ENCODE results near the gene BDH2.

Gene BDH2

DNA sequence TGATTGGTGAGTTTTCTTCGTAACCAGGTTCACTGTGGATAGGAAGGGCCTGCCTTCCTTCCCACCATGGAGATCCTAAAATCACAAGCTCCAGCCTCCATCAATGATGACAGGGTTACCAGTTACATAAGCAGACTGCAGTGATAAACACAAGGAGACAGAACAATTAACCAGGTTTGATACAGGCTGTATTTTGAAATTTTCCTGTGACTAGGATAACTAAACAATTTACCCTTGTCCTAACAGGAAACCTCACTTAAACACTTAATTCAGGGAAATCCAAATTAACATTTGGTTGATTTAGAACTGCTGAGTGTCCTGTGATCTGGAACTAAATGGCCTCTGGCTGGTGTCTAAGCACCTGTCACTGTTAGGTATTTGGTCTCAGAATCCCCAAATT lies 20.0 kb downstream of the BDH2 start:
- no peak for DNase-seq

- no peak for DNase-seq
These were observed 22.8 kb downstream of the BDH2 start, which contains the start of gene SLC9B2 for GRCh38 chr4:103076747-103077347. TSS of gene SLC9B2 (minus strand) at chr4:103076761. CDS start at chr4:103067550, 9,211 bp downstream.

DNA sequence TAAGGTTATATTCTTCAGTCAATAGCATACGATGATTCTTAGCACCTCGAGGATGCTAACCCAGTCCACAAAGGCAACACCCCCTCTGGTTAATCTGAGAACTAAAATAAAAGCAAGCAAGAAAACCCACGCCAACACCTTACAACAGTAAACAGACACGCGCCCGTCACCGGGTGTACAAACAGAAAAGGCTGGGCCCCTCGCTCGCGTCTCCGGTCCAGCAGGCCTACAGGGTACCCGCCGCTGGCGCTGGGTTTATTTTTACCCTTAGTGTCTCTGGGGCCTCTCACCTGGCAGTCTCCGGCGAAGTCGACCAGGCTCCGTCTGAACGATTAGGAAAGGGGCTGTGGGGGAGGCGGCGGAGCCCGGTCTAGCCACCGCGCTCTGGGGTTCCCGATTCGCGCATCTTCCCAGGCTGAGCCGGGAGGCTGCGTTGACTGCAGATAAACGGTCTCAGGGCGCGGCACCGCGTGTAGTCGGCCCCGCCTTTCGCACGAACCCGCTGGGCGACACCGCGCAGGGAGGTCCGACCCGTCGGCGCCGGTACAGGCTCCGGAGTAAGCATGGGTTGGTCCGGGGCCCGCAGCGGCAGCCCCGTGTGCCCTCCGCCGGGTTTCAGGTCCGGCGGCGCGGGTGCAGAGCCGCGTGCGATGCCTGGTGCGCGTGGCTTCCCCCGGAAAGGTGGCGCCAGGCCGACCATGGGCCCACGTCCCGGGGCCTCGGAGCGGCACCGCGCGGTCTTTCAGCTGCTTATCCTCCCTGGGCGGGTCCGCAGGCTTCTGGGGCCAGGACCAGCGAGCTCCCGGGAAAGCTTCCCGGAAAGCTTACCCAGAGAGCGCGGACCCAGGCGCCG lies 23.5 kb downstream of the BDH2 start:
- DNase-seq = no peak

- no peak for DNase-seq
These were observed 24.2 kb downstream of the BDH2 start for GRCh38 chr4:103075435-103075893.

DNA sequence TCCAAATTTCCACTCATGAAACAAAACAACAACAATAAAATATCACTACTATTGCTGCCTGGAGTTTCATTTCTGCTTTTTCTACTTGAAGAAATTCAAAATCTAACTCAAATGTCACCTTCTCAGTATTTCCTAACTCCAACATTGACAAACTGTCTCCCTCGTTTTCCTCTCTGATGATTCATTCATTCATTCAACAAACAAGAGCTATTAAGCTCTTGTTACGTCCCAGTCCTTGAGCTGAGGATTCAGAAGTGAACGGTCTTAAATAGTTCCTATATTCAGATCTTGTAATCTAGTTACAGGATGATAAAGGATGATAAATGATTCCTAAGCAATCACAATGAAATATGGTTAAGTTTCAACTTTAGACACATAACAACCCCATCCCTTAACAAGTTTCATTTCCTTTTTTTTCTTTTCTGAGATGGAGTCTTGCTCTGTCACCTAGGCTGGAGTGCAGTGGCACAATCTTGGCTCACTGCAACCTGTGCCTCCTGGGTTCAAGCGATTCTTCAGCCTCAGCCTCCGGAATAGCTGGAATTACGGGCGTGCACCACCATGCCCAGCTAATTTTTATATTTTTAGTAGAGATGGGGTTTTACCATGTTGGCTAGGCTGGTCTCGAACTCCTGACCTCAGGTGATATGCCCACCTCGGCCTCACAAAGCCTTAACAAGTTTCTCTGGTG lies 24.7 kb downstream of the BDH2 start:
- DNase-seq = no peak

GRCh38 chr4:103073792-103074438 lies 25.7 kb downstream of the BDH2 start:
- no peak for DNase-seq

DNA sequence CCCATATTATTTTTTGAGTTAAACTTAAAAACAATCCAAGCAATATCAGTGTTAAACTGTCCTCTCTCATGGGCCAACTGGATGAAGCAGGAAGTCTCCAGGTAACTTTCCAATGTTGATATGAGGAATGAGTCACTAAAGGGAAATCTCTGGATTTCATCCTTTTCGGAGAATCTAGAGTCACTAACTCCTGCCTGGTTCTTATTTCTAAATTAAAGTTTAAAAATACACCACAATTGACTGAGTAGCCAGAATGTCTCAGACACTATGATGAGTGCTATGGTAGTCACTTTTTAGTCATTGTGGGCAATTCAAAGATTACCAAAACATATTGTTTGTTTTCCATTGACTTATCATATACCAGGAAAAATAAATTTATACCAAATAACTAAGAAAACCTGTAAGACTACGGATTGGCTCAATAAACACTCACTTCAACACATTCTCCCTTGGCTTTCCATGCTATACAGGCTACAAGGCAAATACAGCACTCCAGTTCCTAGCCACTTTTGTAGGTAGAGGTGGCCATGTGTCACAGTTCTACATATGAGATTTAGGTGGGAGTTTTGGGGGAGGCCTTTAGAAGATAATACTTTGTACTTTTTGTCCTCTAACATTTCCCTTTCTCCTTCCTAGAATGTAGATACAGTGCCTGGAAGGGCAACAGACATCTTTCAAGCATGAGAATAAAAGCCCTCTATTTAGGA lies 31.6 kb downstream of the BDH2 start:
- no peak for DNase-seq

DNA sequence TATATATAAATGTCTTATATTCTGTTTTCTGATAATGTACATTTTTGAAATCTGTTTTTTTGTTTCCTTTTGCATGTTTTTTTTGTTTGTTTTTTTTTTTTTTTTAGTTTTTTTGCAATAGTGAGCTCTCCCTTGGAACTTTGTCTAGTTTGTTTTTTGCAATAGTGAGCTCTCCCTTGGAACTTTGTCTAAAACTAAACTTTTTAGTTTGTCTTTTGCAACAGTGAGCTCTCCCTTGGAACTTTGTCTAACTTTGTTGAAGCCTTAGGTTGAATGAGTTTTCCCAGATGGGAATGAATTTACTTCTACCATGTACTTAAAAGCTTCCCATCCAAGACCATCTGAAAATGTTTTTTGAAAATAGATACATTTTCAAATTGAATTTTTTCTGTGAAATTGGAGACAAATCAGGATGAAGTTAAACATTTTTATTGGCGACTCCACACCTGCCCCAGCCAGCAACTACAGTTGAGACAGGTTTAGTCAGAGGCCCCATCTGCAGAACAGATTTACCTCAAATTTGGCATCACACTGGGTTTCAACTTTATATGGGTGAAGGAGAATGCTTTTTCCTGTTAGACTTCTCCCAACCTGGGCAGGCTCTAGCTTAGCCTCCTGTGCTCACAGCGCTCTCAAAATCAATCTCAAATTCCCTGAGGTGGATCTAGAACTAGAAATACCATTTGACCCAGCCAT lies 39.0 kb downstream of the BDH2 start:
- no peak for DNase-seq

DNA sequence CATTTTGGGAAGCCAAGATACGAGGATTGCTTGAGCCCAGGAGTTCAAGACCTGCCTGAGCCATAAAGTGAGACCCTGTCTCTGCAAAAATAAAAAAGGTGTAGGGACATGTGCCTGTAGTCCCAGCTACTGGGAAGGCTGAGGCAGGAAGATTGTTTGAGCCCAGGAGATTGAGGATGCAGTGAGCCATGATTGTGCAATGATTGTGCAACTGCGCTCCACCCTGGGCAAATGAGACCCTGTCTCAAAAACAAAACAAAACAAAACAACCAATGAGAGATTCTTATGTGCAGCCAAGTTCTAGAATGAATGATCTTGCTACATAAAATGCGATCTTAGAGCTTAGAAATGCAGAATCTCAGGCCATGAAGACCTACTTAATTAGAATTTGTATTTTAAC lies 45.6 kb downstream of the BDH2 start:
- no peak for DNase-seq

- DNase-seq = no peak
These were observed 46.9 kb downstream of the BDH2 start for GRCh38 chr4:103052779-103053178.

DNA sequence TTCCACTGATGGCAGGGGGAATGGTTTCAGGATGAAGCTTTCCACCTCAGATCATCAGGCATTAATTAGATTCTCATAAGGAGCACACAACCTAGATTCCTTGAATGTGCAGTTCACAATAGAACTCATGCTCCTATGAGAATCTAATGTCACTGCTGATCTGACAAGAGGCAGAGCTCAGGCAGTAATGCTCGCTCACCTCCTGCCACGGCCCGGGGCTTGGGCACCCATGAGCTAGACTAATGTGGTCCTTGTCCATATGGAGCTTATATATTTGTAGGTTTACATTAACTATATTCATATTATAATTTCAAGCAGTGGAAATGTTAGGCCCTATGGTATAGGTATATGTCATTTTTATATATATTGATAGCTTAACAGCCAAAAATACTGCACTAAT lies 47.5 kb downstream of the BDH2 start:
- no peak for DNase-seq

GRCh38 chr4:103050736-103051436 lies 48.7 kb downstream of the BDH2 start:
- no peak for DNase-seq

DNA sequence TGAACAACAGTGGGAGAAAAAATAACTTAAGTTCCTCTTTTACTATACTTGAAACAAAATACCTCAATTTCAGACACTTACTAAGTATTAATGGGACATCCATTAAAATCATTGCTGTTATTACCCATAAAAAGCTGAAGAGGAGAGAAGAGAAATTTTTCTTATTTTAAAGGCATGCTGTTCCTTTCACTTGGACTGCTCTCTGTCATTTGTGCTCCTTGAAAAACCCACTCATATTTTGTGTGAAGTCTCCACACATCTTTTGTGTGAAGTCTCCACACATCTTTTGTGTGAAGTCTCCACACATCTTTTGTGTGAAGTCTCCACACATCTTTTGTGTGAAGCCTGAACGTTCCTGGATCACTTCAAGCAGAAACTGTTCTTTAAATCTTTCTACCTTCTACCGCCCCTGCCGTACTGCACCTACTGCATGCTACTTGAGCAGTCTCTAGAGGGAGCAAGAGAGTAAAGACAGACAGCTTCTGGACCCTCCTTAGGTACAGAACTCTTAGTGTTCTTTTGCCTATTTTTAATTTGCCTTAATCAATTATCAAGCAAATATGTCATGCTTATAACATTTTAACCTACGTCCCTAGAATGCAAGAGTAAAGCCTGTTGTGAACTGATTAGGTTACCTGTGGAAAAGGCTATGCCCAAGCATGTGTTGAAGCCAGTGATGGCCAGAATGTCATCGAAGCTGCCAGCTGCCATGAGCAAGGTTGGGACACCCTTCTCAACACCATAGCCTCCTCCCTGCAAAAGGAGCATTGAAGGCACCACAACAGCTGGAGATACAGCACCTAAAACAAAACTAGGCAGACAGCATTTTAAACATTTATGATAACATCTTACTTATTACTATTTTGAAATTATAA lies 53.0 kb downstream of the BDH2 start:
- DNase-seq = no peak

GRCh38 chr4:103044183-103044582 lies 55.5 kb downstream of the BDH2 start:
- no peak for DNase-seq

DNA sequence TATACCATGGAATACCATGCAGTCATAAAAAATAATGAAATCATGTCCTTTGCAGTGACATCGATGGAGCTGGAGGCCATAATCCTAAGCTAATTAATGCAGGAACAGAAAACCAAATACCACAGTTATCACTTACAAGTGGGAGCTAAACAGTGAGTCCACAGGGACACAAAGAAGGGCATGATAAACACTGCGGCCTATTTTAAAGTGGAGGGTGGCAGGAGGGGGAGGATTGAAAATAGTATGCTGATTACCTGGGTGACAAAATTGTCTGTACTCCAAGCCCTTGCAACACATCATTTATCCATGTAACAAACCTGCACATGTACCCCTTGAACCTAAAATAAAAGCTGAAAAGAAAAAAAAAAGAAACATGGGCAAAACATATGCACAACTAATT lies 63.5 kb downstream of the BDH2 start:
- no peak for DNase-seq

- DNase-seq = no peak
These were observed 67.1 kb downstream of the BDH2 start for GRCh38 chr4:103032574-103032973.

- DNase-seq = no peak
These were observed 68.8 kb downstream of the BDH2 start for GRCh38 chr4:103030791-103031190.

GRCh38 chr4:103029300-103029699 lies 70.3 kb downstream of the BDH2 start:
- no peak for DNase-seq

Data from cortex of kidney (tissue), 1 donor.